ENCODE data around the gene DPP6. TPM values are rescaled to one million over a fixed set of nuclear protein-coding genes. Genes with fewer than 3 reads are reported as not detected.

Gene DPP6
- total and polyA plus RNA-seq, 2 experiments from 2014 or later = 0.21 TPM; not detected in 1

DNA sequence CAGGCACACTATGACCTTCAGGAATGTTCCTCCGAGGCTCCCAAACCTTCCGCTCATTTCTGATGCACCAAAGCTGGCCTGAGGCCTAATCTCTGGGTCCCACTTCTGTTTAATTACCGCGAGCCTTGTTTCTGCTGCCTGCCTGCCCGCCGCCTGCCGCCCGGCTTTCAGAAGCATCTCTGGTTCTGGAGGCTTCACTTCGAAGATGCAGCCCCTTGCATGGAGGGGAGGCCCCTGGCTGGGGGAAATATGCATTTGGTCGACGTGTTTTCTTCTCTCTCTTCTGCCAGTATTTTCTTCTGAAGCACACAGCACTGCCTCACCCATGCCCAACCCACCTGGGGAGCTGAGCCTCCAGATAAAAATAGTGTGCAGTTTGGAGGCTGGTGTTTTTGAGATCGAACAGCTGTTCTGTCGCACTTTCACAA is 783.8 kb downstream of the DPP6 start:
- no peak overlapping the region for H3K4me3 ChIP-seq
- H3K27me3 ChIP-seq = no peaks in the 10 kb centered on the region
- no peaks in the 10 kb centered on the region for H3K36me3 ChIP-seq
- TF ChIP-seq, protein P1, sequence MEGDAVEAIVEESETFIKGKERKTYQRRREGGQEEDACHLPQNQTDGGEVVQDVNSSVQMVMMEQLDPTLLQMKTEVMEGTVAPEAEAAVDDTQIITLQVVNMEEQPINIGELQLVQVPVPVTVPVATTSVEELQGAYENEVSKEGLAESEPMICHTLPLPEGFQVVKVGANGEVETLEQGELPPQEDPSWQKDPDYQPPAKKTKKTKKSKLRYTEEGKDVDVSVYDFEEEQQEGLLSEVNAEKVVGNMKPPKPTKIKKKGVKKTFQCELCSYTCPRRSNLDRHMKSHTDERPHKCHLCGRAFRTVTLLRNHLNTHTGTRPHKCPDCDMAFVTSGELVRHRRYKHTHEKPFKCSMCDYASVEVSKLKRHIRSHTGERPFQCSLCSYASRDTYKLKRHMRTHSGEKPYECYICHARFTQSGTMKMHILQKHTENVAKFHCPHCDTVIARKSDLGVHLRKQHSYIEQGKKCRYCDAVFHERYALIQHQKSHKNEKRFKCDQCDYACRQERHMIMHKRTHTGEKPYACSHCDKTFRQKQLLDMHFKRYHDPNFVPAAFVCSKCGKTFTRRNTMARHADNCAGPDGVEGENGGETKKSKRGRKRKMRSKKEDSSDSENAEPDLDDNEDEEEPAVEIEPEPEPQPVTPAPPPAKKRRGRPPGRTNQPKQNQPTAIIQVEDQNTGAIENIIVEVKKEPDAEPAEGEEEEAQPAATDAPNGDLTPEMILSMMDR (IDR thresholded peaks at IDR 0.05; ENCODE audit: low read depth, low read length) = no peak
- H3K4me1 ChIP-seq (ENCODE audit: low read depth) = no peaks in the 10 kb centered on the region
- H3K9me3 ChIP-seq (ENCODE audit: low read depth) = no peaks in the 10 kb centered on the region
- no peak for DNase-seq (ENCODE audit: low read depth in 1 of 2, low spot score in 1 of 2)
- no peak overlapping the region for H3K27ac ChIP-seq

DNA sequence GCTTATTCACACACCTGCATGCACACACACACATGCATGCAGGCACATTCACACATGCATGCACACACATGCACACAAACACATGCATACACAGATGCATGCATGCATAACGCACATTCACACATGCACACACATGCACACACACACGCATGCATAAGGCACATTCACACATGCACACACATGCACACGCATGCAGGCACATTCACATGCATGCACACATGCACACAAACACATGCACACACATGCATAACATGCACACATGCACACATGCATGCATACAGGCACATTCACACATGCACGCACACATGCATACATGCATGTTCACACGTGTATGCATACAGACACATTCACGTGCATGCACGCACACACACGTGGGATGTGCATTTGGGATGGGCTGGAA is 784.9 kb downstream of the DPP6 start:
- H3K4me3 ChIP-seq = no peak overlapping the region
- no peak for DNase-seq (ENCODE audit: low read depth in 1 of 2, low spot score in 1 of 2)
- no peaks in the 10 kb centered on the region for H3K9me3 ChIP-seq (ENCODE audit: low read depth)
- H3K4me1 ChIP-seq (ENCODE audit: low read depth) = no peaks in the 10 kb centered on the region
- no peak overlapping the region for H3K27ac ChIP-seq
- H3K27me3 ChIP-seq = no peaks in the 10 kb centered on the region
- no peaks in the 10 kb centered on the region for H3K36me3 ChIP-seq
- TF ChIP-seq, protein P1 (IDR thresholded peaks at IDR 0.05; ENCODE audit: low read depth, low read length) = no peak

DNA sequence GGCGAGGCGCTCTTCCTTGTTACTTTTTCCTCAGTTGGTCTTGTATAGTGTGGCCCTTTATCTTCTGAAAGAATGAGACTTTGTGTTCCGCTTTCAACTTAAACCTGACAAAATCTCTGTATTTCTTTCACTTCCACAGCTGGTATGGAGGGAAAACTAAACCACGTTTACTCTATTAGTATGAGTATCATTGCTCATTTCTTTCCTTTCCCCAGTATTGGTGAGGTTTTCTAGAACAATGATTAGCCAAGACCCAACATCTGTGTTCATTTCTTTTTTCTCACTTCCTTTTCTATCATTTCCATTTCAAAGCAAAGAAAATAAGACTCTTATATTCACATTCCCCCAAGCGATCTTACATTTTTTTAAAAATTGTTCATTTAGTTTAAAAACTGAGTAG is 785.4 kb downstream of the DPP6 start:
- no peaks in the 10 kb centered on the region for H3K27me3 ChIP-seq
- H3K27ac ChIP-seq = no peak overlapping the region
- H3K4me1 ChIP-seq (ENCODE audit: low read depth) = peaks cover 4% of the 10 kb centered on the region
- DNase-seq (ENCODE audit: low read depth in 1 of 2, low spot score in 1 of 2) = no peak
- H3K4me3 ChIP-seq = no peak overlapping the region
- TF ChIP-seq, protein P1 (IDR thresholded peaks at IDR 0.05; ENCODE audit: low read depth, low read length) = no peak
- no peaks in the 10 kb centered on the region for H3K9me3 ChIP-seq (ENCODE audit: low read depth)
- H3K36me3 ChIP-seq = no peaks in the 10 kb centered on the region

DNA sequence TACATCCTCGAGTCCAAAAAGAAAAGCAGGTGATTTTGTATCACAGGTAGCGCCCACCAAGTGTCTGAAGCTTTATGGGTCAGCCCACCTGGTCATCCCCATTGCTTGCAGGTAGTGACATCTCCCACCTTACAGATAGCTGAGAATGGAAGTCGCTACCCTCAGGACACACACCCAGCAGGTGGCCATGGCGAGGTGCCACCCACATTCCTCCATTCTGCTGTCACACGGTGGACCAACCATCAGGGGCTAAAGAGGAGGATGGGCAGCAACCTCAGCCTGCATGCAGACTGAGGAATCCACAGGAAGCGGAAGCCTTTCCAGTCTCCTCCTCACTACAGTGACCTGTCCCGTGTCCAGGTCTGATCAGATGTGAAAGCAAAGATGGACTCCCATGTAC is 787.9 kb downstream of the DPP6 start:
- Histone ChIP-seq H3K4me3 (no peak overlapping the region), H3K27me3 (no peaks in the 10 kb centered on the region), H3K36me3 (no peaks in the 10 kb centered on the region), H3K4me1 (ENCODE audit: low read depth) (peaks cover 4% of the 10 kb centered on the region), H3K27ac (no peak overlapping the region), H3K9me3 (ENCODE audit: low read depth) (no peaks in the 10 kb centered on the region)
- TF ChIP-seq, protein P1 (IDR thresholded peaks at IDR 0.05; ENCODE audit: low read depth, low read length) = no peak
- DNase-seq (ENCODE audit: low read depth in 1 of 2, low spot score in 1 of 2) = no peak

DNA sequence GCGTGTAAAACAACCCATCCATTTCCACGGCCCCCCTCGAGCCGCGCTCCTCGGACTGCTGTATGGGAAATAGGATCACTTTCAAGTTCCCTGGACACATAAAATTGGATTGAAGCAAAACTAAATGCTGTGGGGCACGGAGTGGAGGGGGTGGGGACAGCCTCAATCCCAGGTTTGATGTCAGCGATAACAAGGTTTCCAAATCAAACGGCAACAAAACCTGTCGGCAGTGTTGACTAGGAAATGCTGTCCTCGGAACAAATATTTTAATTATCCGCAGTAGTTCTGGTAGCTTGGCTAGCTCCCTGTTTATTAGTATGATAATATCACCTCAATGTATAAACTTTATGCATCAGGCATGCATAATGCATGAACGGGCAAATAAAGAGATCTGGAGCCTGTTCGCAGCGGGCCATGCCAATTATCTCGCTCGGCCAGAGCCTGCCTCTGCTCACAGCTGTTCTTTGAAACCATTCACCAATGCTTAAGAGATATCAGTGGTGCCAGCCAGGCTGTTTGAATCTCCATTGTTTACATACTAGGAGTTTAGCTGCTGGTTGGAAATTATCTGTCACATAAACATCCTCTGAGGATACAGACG is 789.6 kb downstream of the DPP6 start:
- Histone ChIP-seq H3K4me3 (no peak overlapping the region), H3K36me3 (no peaks in the 10 kb centered on the region), H3K9me3 (ENCODE audit: low read depth) (no peaks in the 10 kb centered on the region), H3K27ac (no peak overlapping the region), H3K4me1 (ENCODE audit: low read depth) (peaks cover 4% of the 10 kb centered on the region), H3K27me3 (no peaks in the 10 kb centered on the region)
- peak in 1 of 2 donors; percentile 12 for DNase-seq (ENCODE audit: low read depth in 1 of 2, low spot score in 1 of 2)
- TF ChIP-seq, protein P1 (IDR thresholded peaks at IDR 0.05; ENCODE audit: low read depth, low read length) = no peak

Measured in cardiac muscle cell (in vitro differentiated cells and primary cell).